Endometrial microvascular endothelial cells (primary cell): Measurements from ENCODE around the gene LAMP1. TPM values are rescaled to one million over a fixed set of nuclear protein-coding genes. Genes with fewer than 3 reads are reported as not detected.
"Not testable (repeated sequence)": the region's sequence is repeated elsewhere in the genome, so short reads cannot be mapped to it uniquely, and the experiment has no call there.

Experiments
- in situ Hi-C: cut with HindIII; loops from 2 replicates; pipeline ENCODE4 v1.10.0; 2017; ENCODE audit warnings: low sequenced_read_pairs, low pct_unique_long_range_greater_than_20kb; ENCODE audit errors: inconsistent ontology term
- total RNA-seq: library from RNA; depleted of rRNA; stranded (reverse); fragments of >200 nt; gene quantifications from one replicate; pipeline ENCODE4 v1.2.3, GENCODE V29; 2015; ENCODE audit errors: inconsistent ontology term

LAMP1 gene
- total RNA-seq, 1 donor from 2014 or later, result 239 TPM

GRCh38 chr13:113293686-113294085 lies 3.4 kb upstream of the LAMP1 start:
- in situ Hi-C loops, result no loop called here

GRCh38 chr13:113295776-113296175 lies 1.3 kb upstream of the LAMP1 start:
- in situ Hi-C loops, result no loop called here

GRCh38 chr13:113297370-113298042 lies 467 bp downstream of the LAMP1 start:
- in situ Hi-C loops, result no loop called here

- in situ Hi-C loops, result no loop called here
These were observed 1.3 kb downstream of the LAMP1 start for GRCh38 chr13:113298043-113298945.

GRCh38 chr13:113299951-113300350 lies 2.9 kb downstream of the LAMP1 start:
- in situ Hi-C loops, result no loop called here

GRCh38 chr13:113302986-113303385 lies 5.9 kb downstream of the LAMP1 start:
- in situ Hi-C loops, result no loop called here

- in situ Hi-C loops, result no loop called here
These were observed 7.1 kb downstream of the LAMP1 start for GRCh38 chr13:113304121-113304520.

GRCh38 chr13:113305208-113305607 lies 8.2 kb downstream of the LAMP1 start:
- in situ Hi-C loops, result no loop called here

- in situ Hi-C loops, result no loop called here
These were observed 10.5 kb downstream of the LAMP1 start for GRCh38 chr13:113307491-113307890.

- in situ Hi-C loops, result no loop called here
These were observed 12.4 kb downstream of the LAMP1 start for GRCh38 chr13:113309473-113309872.

GRCh38 chr13:113314112-113314511 lies 17.1 kb downstream of the LAMP1 start:
- in situ Hi-C loops, result not testable (repeated sequence)

- in situ Hi-C loops, result not testable (repeated sequence)
These were observed 17.9 kb downstream of the LAMP1 start for GRCh38 chr13:113314895-113315470.

GRCh38 chr13:113315992-113316391 lies 19.0 kb downstream of the LAMP1 start:
- in situ Hi-C loops, result no loop called here

GRCh38 chr13:113317031-113317430 lies 20.0 kb downstream of the LAMP1 start:
- in situ Hi-C loops, result no loop called here

- in situ Hi-C loops, result no loop called here
These were observed 21.9 kb downstream of the LAMP1 start for GRCh38 chr13:113318956-113319355.

- in situ Hi-C loops, result no loop called here
These were observed 22.3 kb downstream of the LAMP1 start for GRCh38 chr13:113319371-113319770.

- in situ Hi-C loops, result no loop called here
These were observed 23.3 kb downstream of the LAMP1 start for GRCh38 chr13:113320226-113320875.

GRCh38 chr13:113321546-113321945 lies 24.5 kb downstream of the LAMP1 start:
- in situ Hi-C loops, result no loop called here

GRCh38 chr13:113322043-113322461 lies 25.0 kb downstream of the LAMP1 start:
- in situ Hi-C loops, result no loop called here
